Neuron (in vitro differentiated cells): Measurements from ENCODE around the gene VWA3A.
A peak's percentile ranks its signal among the peaks of the same experiment; 100 is the strongest.

Source experiments
- H2AFZ ChIP-seq: one replicate; pipeline ENCODE4 v1.6.1; 2013; ENCODE audit warnings: low read depth, mild to moderate bottlenecking, inconsistent platforms, low read length, moderate library complexity
- H3K27me3 ChIP-seq: one replicate; pipeline ENCODE4 v1.6.1; 2013; ENCODE audit warnings: low read length; ENCODE audit not compliant: insufficient read depth
- H3K36me3 ChIP-seq: one replicate; pipeline ENCODE4 v1.6.1; 2013; ENCODE audit warnings: low read length; ENCODE audit not compliant: insufficient read depth
- H3K4me1 ChIP-seq: one replicate; pipeline ENCODE4 v1.6.1; 2013; ENCODE audit warnings: low read length; ENCODE audit not compliant: insufficient read depth
- H3K4me3 ChIP-seq: 2 replicates; pipeline ENCODE4 v1.5.1; 2013; ENCODE audit warnings: mild to moderate bottlenecking, low read length, moderate library complexity
- H3K9me3 ChIP-seq: one replicate; pipeline ENCODE4 v1.6.1; 2013; ENCODE audit warnings: low read length

Gene VWA3A

GRCh38 chr16:22186517-22186916, 94.2 kb downstream of the VWA3A start:
- Histone ChIP-seq H3K4me1 (peaks cover 13% of the 10 kb centered on the region), H3K9me3 (no peaks in the 10 kb centered on the region), H3K4me3 (no peak overlapping the region), H3K27me3 (peaks cover 1% of the 10 kb centered on the region), H2AFZ (no peak overlapping the region), H3K36me3 (no peaks in the 10 kb centered on the region)

- no peaks in the 10 kb centered on the region for H3K9me3 ChIP-seq
- no peaks in the 10 kb centered on the region for H3K36me3 ChIP-seq
- H3K4me1 ChIP-seq: peaks cover 18% of the 10 kb centered on the region
- H2AFZ ChIP-seq: no peak overlapping the region
- no peak overlapping the region for H3K4me3 ChIP-seq
- H3K27me3 ChIP-seq: no peaks in the 10 kb centered on the region
Measured at GRCh38 chr16:22188267-22188594, 95.9 kb downstream of the VWA3A start.

- no peak overlapping the region for H3K4me3 ChIP-seq
- no peak overlapping the region for H2AFZ ChIP-seq
- H3K4me1 ChIP-seq: peaks cover 18% of the 10 kb centered on the region
- no peaks in the 10 kb centered on the region for H3K27me3 ChIP-seq
- no peaks in the 10 kb centered on the region for H3K36me3 ChIP-seq
- no peaks in the 10 kb centered on the region for H3K9me3 ChIP-seq
Measured at GRCh38 chr16:22188595-22189442, 96.5 kb downstream of the VWA3A start.

- Histone ChIP-seq H3K36me3 (no peaks in the 10 kb centered on the region), H3K9me3 (no peaks in the 10 kb centered on the region), H2AFZ (peak overlapping the region; percentile 90), H3K4me3 (peak overlapping the region; percentile 68), H3K4me1 (peaks cover 18% of the 10 kb centered on the region), H3K27me3 (no peaks in the 10 kb centered on the region)
Measured at GRCh38 chr16:22189473-22190080, 97.2 kb downstream of the VWA3A start.

- Histone ChIP-seq H2AFZ (peak overlapping the region; percentile 90), H3K4me1 (peaks cover 18% of the 10 kb centered on the region), H3K9me3 (no peaks in the 10 kb centered on the region), H3K36me3 (no peaks in the 10 kb centered on the region), H3K4me3 (peak overlapping the region; percentile 68), H3K27me3 (no peaks in the 10 kb centered on the region)
Measured at GRCh38 chr16:22190081-22190775, 97.9 kb downstream of the VWA3A start.

- Histone ChIP-seq H3K4me1 (peaks cover 18% of the 10 kb centered on the region), H2AFZ (peak overlapping the region; percentile 77), H3K27me3 (no peaks in the 10 kb centered on the region), H3K36me3 (no peaks in the 10 kb centered on the region), H3K4me3 (peak overlapping the region; percentile 68), H3K9me3 (no peaks in the 10 kb centered on the region)
Measured at GRCh38 chr16:22190776-22191531, 98.6 kb downstream of the VWA3A start.

- H3K27me3 ChIP-seq: no peaks in the 10 kb centered on the region
- no peaks in the 10 kb centered on the region for H3K36me3 ChIP-seq
- H3K9me3 ChIP-seq: no peaks in the 10 kb centered on the region
- H3K4me1 ChIP-seq: peaks cover 18% of the 10 kb centered on the region
- H2AFZ ChIP-seq: peak overlapping the region; percentile 77
- peak overlapping the region; percentile 68 for H3K4me3 ChIP-seq
Measured at GRCh38 chr16:22191532-22192260, 99.4 kb downstream of the VWA3A start.

- Histone ChIP-seq H3K27me3 (no peaks in the 10 kb centered on the region), H3K4me3 (peak overlapping the region; percentile 68)
Measured at GRCh38 chr16:22192261-22193062, 100.1 kb downstream of the VWA3A start.

GRCh38 chr16:22193063-22193411, 100.7 kb downstream of the VWA3A start:
- H3K27me3 ChIP-seq: no peaks in the 10 kb centered on the region
- H2AFZ ChIP-seq: no peak overlapping the region
- H3K4me3 ChIP-seq: no peak overlapping the region
- no peaks in the 10 kb centered on the region for H3K9me3 ChIP-seq
- peaks cover 18% of the 10 kb centered on the region for H3K4me1 ChIP-seq
- no peaks in the 10 kb centered on the region for H3K36me3 ChIP-seq

More at GRCh38 chr16:22192261-22193062, 100.1 kb downstream of the VWA3A start:
- Histone ChIP-seq H3K9me3 (no peaks in the 10 kb centered on the region), H3K36me3 (no peaks in the 10 kb centered on the region), H3K4me1 (peaks cover 18% of the 10 kb centered on the region), H2AFZ (peak overlapping the region; percentile 77)

GRCh38 chr16:22194707-22195444, 102.5 kb downstream of the VWA3A start:
- Histone ChIP-seq H3K4me3 (no peak overlapping the region), H3K27me3 (no peaks in the 10 kb centered on the region), H3K9me3 (no peaks in the 10 kb centered on the region), H2AFZ (no peak overlapping the region), H3K4me1 (peaks cover 10% of the 10 kb centered on the region), H3K36me3 (no peaks in the 10 kb centered on the region)

- Histone ChIP-seq H3K4me1 (peaks cover 7% of the 10 kb centered on the region), H3K27me3 (no peaks in the 10 kb centered on the region), H2AFZ (no peak overlapping the region), H3K9me3 (no peaks in the 10 kb centered on the region), H3K4me3 (no peak overlapping the region), H3K36me3 (no peaks in the 10 kb centered on the region)
Measured at GRCh38 chr16:22195445-22195694, 103.0 kb downstream of the VWA3A start.
